Lung (tissue), 12 donors: ENCODE measurements around the gene SLX9. TPM values are rescaled to one million over a fixed set of nuclear protein-coding genes. Genes with fewer than 3 reads are reported as not detected.

ENCODE experiments used
- ATAC-seq: fragments of 200-7000 bp; cut with Tn5 transposase; one replicate; pipeline ENCODE4 v1.9.1; 2020; ENCODE audit warnings: moderate number of reproducible peaks; ENCODE audit not compliant: insufficient read depth, low FRiP score
- DNase-seq, 3 donors: peaks; one replicate each; pipeline ENCODE4 v3.0.0-alpha.2; 2013 to 2017
- H3K27ac ChIP-seq, 2 donors: one replicate each; pipeline ENCODE4 v1.5.1; 2013; ENCODE audit warnings: mild to moderate bottlenecking in 2 of 2, moderate library complexity in 2 of 2, control low read depth in 1 of 2, inconsistent platforms in 1 of 2, low read depth in 1 of 2, low read length in 1 of 2
- H3K27me3 ChIP-seq, 3 donors: one replicate each; pipeline ENCODE4 v1.5.1; 2013; ENCODE audit warnings: low read length in 2 of 3; ENCODE audit not compliant: control insufficient read depth in 3 of 3, insufficient read depth in 3 of 3
- H3K36me3 ChIP-seq, 4 donors: one replicate each; pipeline ENCODE4 v1.5.1; 2013; ENCODE audit warnings: low read length in 4 of 4, mild to moderate bottlenecking in 1 of 4, moderate library complexity in 1 of 4; ENCODE audit not compliant: control insufficient read depth in 4 of 4, insufficient read depth in 4 of 4
- H3K4me1 ChIP-seq, 5 donors: one replicate each; pipeline ENCODE4 v1.5.1; 2013; ENCODE audit warnings: low read length in 5 of 5, mild to moderate bottlenecking in 2 of 5, moderate library complexity in 1 of 5; ENCODE audit not compliant: control insufficient read depth in 5 of 5, insufficient read depth in 5 of 5
- H3K4me3 ChIP-seq: one replicate; pipeline ENCODE4 v1.5.1; 2013; ENCODE audit warnings: mild to moderate bottlenecking, control low read depth, moderate library complexity
- H3K9ac ChIP-seq, 2 donors: one replicate each; pipeline ENCODE4 v1.5.1; 2013; ENCODE audit warnings: low read length in 2 of 2, control low read depth in 1 of 2; ENCODE audit not compliant: insufficient read depth in 1 of 2
- H3K9me3 ChIP-seq, 4 donors: one replicate each; pipeline ENCODE4 v1.5.1; 2013; ENCODE audit warnings: low read length in 3 of 4, mild to moderate bottlenecking in 1 of 4, moderate library complexity in 1 of 4; ENCODE audit not compliant: control insufficient read depth in 4 of 4, insufficient read depth in 3 of 4
- WGBS, 2 donors: extraction: QIAGEN DNeasy Blood & Tissue Kit; methylation state at CpG; one replicate each; pipeline ENCODE4 v1.1.7; 2013; 5-methylcytosine and 5-hydroxymethylcytosine counted together
- polyA plus RNA-seq, 2 donors: library from polyadenylated mRNA; stranded (reverse); fragments of 200-250 nt; gene quantifications; one replicate each; pipeline ENCODE4 v1.2.1, GENCODE V29; 2013
- total RNA-seq, 2 donors: library from RNA; depleted of rRNA in 1 of 2; stranded (reverse); fragments of >200 nt in 1 of 2; gene quantifications; one replicate each; pipeline ENCODE4 v1.2.1, GENCODE V29; 2014 to 2021
- TF ChIP-seq, protein P1 (sequence below): IDR thresholded peaks from 2 replicates; pipeline ENCODE4 v1.5.1; 2012; ENCODE audit warnings: mild to moderate bottlenecking; ENCODE audit errors: control extremely low read depth, extremely low read depth
- donor health status: control.
- donor health status: control.
- donor health status: Bipolar disorder and iron deficiency.
- donor health status: healthy.
- donor health status: DM: yes; HTN: yes; CAD: no.

SLX9 gene
- total and polyA plus RNA-seq, 4 donors: 10.3 to 36.9 (median 27.0) TPM

- Histone ChIP-seq H3K4me3 (no peak overlapping the region), H3K36me3 (no peaks in the 10 kb centered on the region), H3K4me1 (peaks cover 0 to 76% (median 14%) of the 10 kb centered on the region in 5 donors), H3K9ac (no peak overlapping the region), H3K27ac (no peak overlapping the region), H3K27me3 (no peaks in the 10 kb centered on the region), H3K9me3 (no peaks in the 10 kb centered on the region)
- DNase-seq (no peak), ATAC-seq (no peak)
- WGBS, 2 donors: 83 to 85% methylated on average over 26 of the region's 26 CpGs
- TF ChIP-seq, protein P1, sequence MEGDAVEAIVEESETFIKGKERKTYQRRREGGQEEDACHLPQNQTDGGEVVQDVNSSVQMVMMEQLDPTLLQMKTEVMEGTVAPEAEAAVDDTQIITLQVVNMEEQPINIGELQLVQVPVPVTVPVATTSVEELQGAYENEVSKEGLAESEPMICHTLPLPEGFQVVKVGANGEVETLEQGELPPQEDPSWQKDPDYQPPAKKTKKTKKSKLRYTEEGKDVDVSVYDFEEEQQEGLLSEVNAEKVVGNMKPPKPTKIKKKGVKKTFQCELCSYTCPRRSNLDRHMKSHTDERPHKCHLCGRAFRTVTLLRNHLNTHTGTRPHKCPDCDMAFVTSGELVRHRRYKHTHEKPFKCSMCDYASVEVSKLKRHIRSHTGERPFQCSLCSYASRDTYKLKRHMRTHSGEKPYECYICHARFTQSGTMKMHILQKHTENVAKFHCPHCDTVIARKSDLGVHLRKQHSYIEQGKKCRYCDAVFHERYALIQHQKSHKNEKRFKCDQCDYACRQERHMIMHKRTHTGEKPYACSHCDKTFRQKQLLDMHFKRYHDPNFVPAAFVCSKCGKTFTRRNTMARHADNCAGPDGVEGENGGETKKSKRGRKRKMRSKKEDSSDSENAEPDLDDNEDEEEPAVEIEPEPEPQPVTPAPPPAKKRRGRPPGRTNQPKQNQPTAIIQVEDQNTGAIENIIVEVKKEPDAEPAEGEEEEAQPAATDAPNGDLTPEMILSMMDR: no peak
Observed at GRCh38 chr21:44985441-44986401, 45.9 kb downstream of the SLX9 start.

DNA sequence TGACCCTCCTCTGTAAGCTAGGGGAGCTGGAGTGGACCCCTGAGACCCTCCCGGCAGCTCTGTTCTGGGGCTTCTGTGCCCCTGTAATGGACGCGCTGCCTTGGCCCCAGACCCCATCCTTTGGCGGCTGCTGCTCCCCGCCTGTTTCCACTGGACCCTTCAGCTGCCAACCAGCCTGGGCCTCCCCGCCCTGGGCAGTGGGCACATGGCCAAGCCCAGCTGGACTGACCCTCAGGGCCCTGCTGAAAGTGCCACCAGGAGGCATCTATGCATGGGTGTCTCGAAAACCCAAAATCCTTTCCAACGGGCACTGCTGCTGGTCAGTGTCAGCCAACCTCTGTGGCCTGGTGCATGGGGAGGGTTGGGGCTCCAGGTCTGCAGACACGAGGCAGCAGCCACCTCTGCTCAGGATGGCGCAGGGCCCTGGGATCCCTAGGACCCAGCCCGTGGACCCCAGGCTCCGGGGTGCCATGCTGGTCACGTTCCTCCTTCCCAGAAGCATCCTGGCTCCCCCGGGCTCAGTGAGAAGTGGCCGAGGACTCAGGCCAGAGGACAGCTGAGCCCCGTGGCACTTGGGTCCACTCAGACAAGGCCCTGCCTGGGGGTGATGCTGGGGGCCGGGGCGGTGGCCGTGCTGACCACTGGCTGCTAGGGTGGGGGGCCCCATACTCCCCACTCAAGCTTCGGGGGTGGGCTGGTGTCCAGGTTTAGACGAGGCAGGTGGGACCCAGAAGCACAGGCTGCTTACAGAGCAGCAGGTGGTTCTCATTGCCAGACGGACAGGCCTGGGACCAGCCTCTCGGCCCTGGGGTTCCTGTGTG is 46.9 kb downstream of the SLX9 start:
- no peaks in the 10 kb centered on the region for H3K9me3 ChIP-seq
- TF ChIP-seq, protein P1: no peak
- H3K27me3 ChIP-seq: no peaks in the 10 kb centered on the region
- H3K36me3 ChIP-seq: no peaks in the 10 kb centered on the region
- no peak overlapping the region for H3K4me3 ChIP-seq
- 80 to 83% methylated on average over 22 to 23 of the region's 23 CpGs for WGBS, 2 donors
- ATAC-seq (no peak), DNase-seq (no peak)
- H3K4me1 ChIP-seq: peaks cover 0 to 80% (median 14%) of the 10 kb centered on the region in 5 donors
- no peak overlapping the region for H3K27ac ChIP-seq
- H3K9ac ChIP-seq: no peak overlapping the region

DNA sequence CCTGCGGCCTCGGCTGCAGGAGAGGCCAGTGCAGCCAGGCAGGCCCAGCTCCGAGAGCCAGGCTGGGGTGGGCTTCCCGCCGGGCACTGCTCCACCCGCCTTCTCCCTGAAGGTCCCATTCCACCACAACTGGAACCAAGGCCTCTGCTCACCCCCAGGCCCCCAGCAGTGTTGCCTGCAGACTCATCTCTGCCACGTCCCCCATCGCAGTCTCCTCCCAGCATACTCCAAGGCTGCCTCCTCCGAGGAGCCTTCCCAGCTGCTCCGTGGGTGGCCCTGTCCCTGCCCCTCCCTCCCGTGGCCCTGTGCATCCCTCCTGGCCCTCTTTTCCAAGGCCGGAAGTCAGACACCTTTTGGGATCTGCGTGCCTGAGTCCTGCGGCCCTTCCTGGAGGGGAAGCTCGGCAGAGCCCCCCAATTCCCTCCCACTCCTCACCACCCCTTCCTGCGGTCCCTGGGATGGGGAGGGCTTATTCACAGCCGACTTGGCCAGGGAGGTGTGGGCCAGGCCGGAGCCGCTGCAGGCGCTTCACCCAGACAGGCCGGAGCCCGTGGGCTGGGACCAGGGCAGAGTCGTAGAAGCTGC is 47.6 kb downstream of the SLX9 start:
- no peaks in the 10 kb centered on the region for H3K9me3 ChIP-seq
- no peak overlapping the region for H3K27ac ChIP-seq
- ATAC-seq (no peak), DNase-seq (no peak)
- no peak overlapping the region for H3K9ac ChIP-seq
- WGBS, 2 donors: 77 to 79% methylated on average over 23 of the region's 23 CpGs
- peaks cover 0 to 86% (median 14%) of the 10 kb centered on the region in 5 donors for H3K4me1 ChIP-seq
- H3K36me3 ChIP-seq: no peaks in the 10 kb centered on the region
- TF ChIP-seq, protein P1: no peak
- no peak overlapping the region for H3K4me3 ChIP-seq
- H3K27me3 ChIP-seq: no peaks in the 10 kb centered on the region
